CD8-positive, alpha-beta memory T cell (primary cell): ENCODE measurements around the gene ZDHHC11. TPM values are rescaled to one million over a fixed set of nuclear protein-coding genes. Genes with fewer than 3 reads are reported as not detected.
"Not testable (repeated sequence)": the region's sequence is repeated elsewhere in the genome, so short reads cannot be mapped to it uniquely, and the experiment has no call there.

Source experiments
- CTCF ChIA-PET: fragments of 350-600 bp; sonication (Branson Sonifier 250); formaldehyde crosslinking; loops from one replicate; lab custom pipeline; 2021; ENCODE audit warnings: antibody characterized with exemption; lab: Charles Lee
- POLR2A ChIA-PET: fragments of 350-600 bp; sonication (Branson Sonifier 250); formaldehyde crosslinking; loops from one replicate; lab custom pipeline; 2021; ENCODE audit warnings: antibody characterized with exemption; lab: Charles Lee
- DNase-seq, 5 donors: peaks; one replicate each; pipeline versions ENCODE4 v3.0.0 to v3.0.0-alpha.2; 2020 to 2022; ENCODE audit warnings: mixed read lengths in 1 of 5
- H3K27ac ChIP-seq: one replicate; pipeline ENCODE4 v1.7.0; 2013; ENCODE audit warnings: low read depth, mild to moderate bottlenecking, low read length, moderate library complexity
- H3K27me3 ChIP-seq: 2 replicates; pipeline ENCODE4 v1.7.0; 2013; ENCODE audit warnings: low read length, mild to moderate bottlenecking; ENCODE audit not compliant: insufficient read depth, poor library complexity, severe bottlenecking
- H3K36me3 ChIP-seq: 2 replicates; pipeline ENCODE4 v1.7.0; 2013; ENCODE audit warnings: mild to moderate bottlenecking, low read length, moderate library complexity; ENCODE audit not compliant: insufficient read depth
- H3K4me1 ChIP-seq: 2 replicates; pipeline ENCODE4 v1.7.0; 2013; ENCODE audit warnings: mild to moderate bottlenecking, low read length, moderate library complexity; ENCODE audit not compliant: insufficient read depth
- H3K4me3 ChIP-seq: 2 replicates; pipeline ENCODE4 v1.7.0; 2013; ENCODE audit warnings: mild to moderate bottlenecking, low read length
- H3K9me3 ChIP-seq: 2 replicates; pipeline ENCODE4 v1.7.0; 2013; ENCODE audit warnings: mild to moderate bottlenecking, low read length
- H3K27ac Mint-ChIP-seq, 8 donors: one replicate each; pipeline ENCODE4 v1.8.0; 2020 to 2021; ENCODE audit warnings: mixed read lengths in 8 of 8, mild to moderate bottlenecking in 6 of 8, inconsistent platforms in 3 of 8, moderate library complexity in 3 of 8
- H3K27me3 Mint-ChIP-seq, 2 donors: one replicate each; pipeline ENCODE4 v1.8.0; 2020 to 2021; ENCODE audit warnings: mixed read lengths in 2 of 2, mild to moderate bottlenecking in 1 of 2, moderate library complexity in 1 of 2
- H3K36me3 Mint-ChIP-seq, 3 donors: one replicate each; pipeline ENCODE4 v1.8.0; 2020 to 2021; ENCODE audit warnings: mixed read lengths in 3 of 3, inconsistent platforms in 1 of 3, mild to moderate bottlenecking in 1 of 3
- H3K4me1 Mint-ChIP-seq, 3 donors: one replicate each; pipeline ENCODE4 v1.8.0; 2020 to 2021; ENCODE audit warnings: mixed read lengths in 3 of 3, inconsistent platforms in 1 of 3, mild to moderate bottlenecking in 1 of 3
- H3K4me3 Mint-ChIP-seq, 7 donors: one replicate each; pipeline ENCODE4 v1.8.0; 2020 to 2021; ENCODE audit warnings: mixed read lengths in 7 of 7, mild to moderate bottlenecking in 6 of 7, moderate library complexity in 4 of 7, inconsistent platforms in 2 of 7
- H3K9me3 Mint-ChIP-seq, 5 donors: one replicate each; pipeline ENCODE4 v1.8.0; 2020 to 2022; ENCODE audit warnings: mixed read lengths in 5 of 5, mild to moderate bottlenecking in 3 of 5, moderate library complexity in 2 of 5, inconsistent platforms in 1 of 5
- polyA plus RNA-seq: library from polyadenylated mRNA; unstranded; fragments of 300-500 nt; fragmentation: Illumina TruSeq; gene quantifications from one replicate; pipeline ENCODE4 v1.2.3, GENCODE V29; 2021
- total RNA-seq, 2 experiments: library from RNA; stranded (reverse); gene quantifications; one replicate each; pipeline ENCODE4 v1.2.3, GENCODE V29; 2021

Gene ZDHHC11
- total and polyA plus RNA-seq, 3 experiments from 2014 or later = 4.5 to 7.2 TPM; not detected in 1

- peak overlapping the region in 1 of 8 donors; percentile 92 for H3K27ac Mint-ChIP-seq
- no peaks in the 10 kb centered on the region for H3K9me3 ChIP-seq
- no peak overlapping the region for H3K4me3 Mint-ChIP-seq
- H3K27me3 ChIP-seq = no peaks in the 10 kb centered on the region
- CTCF ChIA-PET = interaction anchor here (0.9 to 1.3 kb wide), 2 partner anchors 8 to 212 kb away, joined by 3 read pairs; no protein-coding TSS in a partner anchor
- H3K36me3 ChIP-seq = peaks cover 47% of the 10 kb centered on the region
- peaks cover 0 to 2% of the 10 kb centered on the region in 2 donors for H3K27me3 Mint-ChIP-seq
- POLR2A ChIA-PET = no interaction called here
- H3K4me3 ChIP-seq = no peak overlapping the region
- H3K27ac ChIP-seq = no peak overlapping the region
- no peaks in the 10 kb centered on the region for H3K4me1 ChIP-seq
- H3K36me3 Mint-ChIP-seq = peaks cover 14 to 82% (median 28%) of the 10 kb centered on the region in 3 donors
- no peak for DNase-seq
- peaks cover 3 to 10% (median 4%) of the 10 kb centered on the region in 5 donors for H3K9me3 Mint-ChIP-seq
- H3K4me1 Mint-ChIP-seq = peaks cover 26 to 37% (median 34%) of the 10 kb centered on the region in 3 donors
These were observed 32.8 kb upstream of the ZDHHC11 start for GRCh38 chr5:883475-884181.

- Histone ChIP-seq H3K27ac (no peak overlapping the region), H3K27me3 (no peaks in the 10 kb centered on the region), H3K4me3 (no peak overlapping the region), H3K9me3 (no peaks in the 10 kb centered on the region), H3K36me3 (peaks cover 54% of the 10 kb centered on the region), H3K4me1 (no peaks in the 10 kb centered on the region)
- H3K9me3 Mint-ChIP-seq = peaks cover 3 to 10% (median 4%) of the 10 kb centered on the region in 5 donors
- H3K27me3 Mint-ChIP-seq = peaks cover 0 to 2% of the 10 kb centered on the region in 2 donors
- peaks cover 20 to 29% (median 26%) of the 10 kb centered on the region in 3 donors for H3K4me1 Mint-ChIP-seq
- no peak for DNase-seq
- H3K4me3 Mint-ChIP-seq = peak overlapping the region in 6 of 7 donors; percentile 21 to 78 (median 58)
- CTCF ChIA-PET = no interaction called here
- peaks cover 17 to 81% (median 23%) of the 10 kb centered on the region in 3 donors for H3K36me3 Mint-ChIP-seq
- POLR2A ChIA-PET = no interaction called here
- H3K27ac Mint-ChIP-seq = peak overlapping the region; percentile 78 to 94 (median 91)
These were observed 31.7 kb upstream of the ZDHHC11 start for GRCh38 chr5:882253-883183.

GRCh38 chr5:881551-881935, 30.8 kb upstream of the ZDHHC11 start:
- no peak for DNase-seq
- Mint-ChIP-seq H3K9me3 (peaks cover 3 to 10% (median 4%) of the 10 kb centered on the region in 5 donors), H3K36me3 (peaks cover 18 to 81% (median 20%) of the 10 kb centered on the region in 3 donors)

GRCh38 chr5:880816-881550, 30.2 kb upstream of the ZDHHC11 start:
- Mint-ChIP-seq H3K9me3 (peaks cover 3 to 10% (median 4%) of the 10 kb centered on the region in 5 donors), H3K4me1 (peaks cover 17 to 23% (median 21%) of the 10 kb centered on the region in 3 donors), H3K27ac (peak overlapping the region in 2 of 8 donors; percentile 91 to 92), H3K27me3 (peaks cover 0 to 2% of the 10 kb centered on the region in 2 donors), H3K36me3 (peaks cover 18 to 81% (median 20%) of the 10 kb centered on the region in 3 donors), H3K4me3 (peak overlapping the region in 1 of 7 donors; percentile 79)
- Histone ChIP-seq H3K36me3 (peaks cover 52% of the 10 kb centered on the region), H3K27me3 (no peaks in the 10 kb centered on the region), H3K4me1 (no peaks in the 10 kb centered on the region), H3K27ac (no peak overlapping the region), H3K4me3 (no peak overlapping the region), H3K9me3 (no peaks in the 10 kb centered on the region)
- DNase-seq = no peak
- ChIA-PET POLR2A (no interaction called here), CTCF (no interaction called here)

More at GRCh38 chr5:881551-881935, 30.8 kb upstream of the ZDHHC11 start:
- Mint-ChIP-seq H3K27ac (peak overlapping the region in 3 of 8 donors; percentile 37 to 92 (median 91)), H3K4me3 (no peak overlapping the region), H3K27me3 (peaks cover 0 to 2% of the 10 kb centered on the region in 2 donors), H3K4me1 (peaks cover 17 to 26% (median 21%) of the 10 kb centered on the region in 3 donors)
- Histone ChIP-seq H3K9me3 (no peaks in the 10 kb centered on the region), H3K27ac (no peak overlapping the region), H3K27me3 (no peaks in the 10 kb centered on the region), H3K4me1 (no peaks in the 10 kb centered on the region), H3K4me3 (no peak overlapping the region), H3K36me3 (peaks cover 53% of the 10 kb centered on the region)
- ChIA-PET CTCF (no interaction called here), POLR2A (no interaction called here)

GRCh38 chr5:878677-879076, 27.9 kb upstream of the ZDHHC11 start:
- H3K27ac ChIP-seq, DNase-seq, H3K27ac Mint-ChIP-seq, H3K9me3 Mint-ChIP-seq, H3K4me1 ChIP-seq, H3K27me3 Mint-ChIP-seq, CTCF ChIA-PET, POLR2A ChIA-PET, H3K27me3 ChIP-seq, H3K4me3 Mint-ChIP-seq, H3K9me3 ChIP-seq, H3K4me3 ChIP-seq: not testable (repeated sequence)
- peaks cover 55% of the 10 kb centered on the region for H3K36me3 ChIP-seq
- peaks cover 23 to 30% (median 23%) of the 10 kb centered on the region in 3 donors for H3K4me1 Mint-ChIP-seq
- peaks cover 18 to 80% (median 21%) of the 10 kb centered on the region in 3 donors for H3K36me3 Mint-ChIP-seq

GRCh38 chr5:878125-878524, 27.3 kb upstream of the ZDHHC11 start:
- Mint-ChIP-seq H3K27me3 (peaks cover 0 to 2% of the 10 kb centered on the region in 2 donors), H3K27ac (peak overlapping the region in 1 of 8 donors; percentile 87), H3K9me3 (peaks cover 3 to 10% (median 4%) of the 10 kb centered on the region in 5 donors), H3K36me3 (peaks cover 18 to 80% (median 20%) of the 10 kb centered on the region in 3 donors), H3K4me3 (peak overlapping the region in 1 of 7 donors; percentile 32), H3K4me1 (peaks cover 21 to 28% (median 25%) of the 10 kb centered on the region in 3 donors)
- ChIA-PET POLR2A (no interaction called here), CTCF (no interaction called here)
- Histone ChIP-seq H3K27me3 (no peaks in the 10 kb centered on the region), H3K36me3 (peaks cover 55% of the 10 kb centered on the region), H3K4me3 (no peak overlapping the region), H3K27ac (no peak overlapping the region), H3K9me3 (no peaks in the 10 kb centered on the region), H3K4me1 (no peaks in the 10 kb centered on the region)
- no peak for DNase-seq
